GM23338 (cell line): ENCODE results near the gene AZGP1. TPM values are rescaled to one million over a fixed set of nuclear protein-coding genes. Genes with fewer than 3 reads are reported as not detected.
A peak's percentile ranks its signal among the peaks of the same experiment; 100 is the strongest.
"Not testable (repeated sequence)": the region's sequence is repeated elsewhere in the genome, so short reads cannot be mapped to it uniquely, and the experiment has no call there.

Source experiments
- ATAC-seq: fragments of 200-7000 bp; cut with Tn5 transposase; 3 replicates; pipeline ENCODE4 v1.9.1; 2020
- DNase-seq: peaks from one replicate; pipeline ENCODE4 v3.0.0-alpha.2; 2015; ENCODE audit warnings: low spot score
- H2AFZ ChIP-seq: fragments of 200-600 bp; sonication (generic); 2 replicates; pipeline ENCODE4 v1.8.0; 2016; ENCODE audit warnings: antibody characterized with exemption, mild to moderate bottlenecking, moderate library complexity
- H3F3A ChIP-seq: fragments of 200-600 bp; sonication (generic); replicated peaks from 2 replicates; pipeline ENCODE4 v1.8.0; 2017; ENCODE audit warnings: antibody characterized with exemption, mixed run types, low read depth
- H3K27ac ChIP-seq: fragments of 200-600 bp; sonication (generic); 2 replicates; pipeline ENCODE4 v1.6.1; 2016; ENCODE audit warnings: low read depth
- H3K27me3 ChIP-seq: fragments of 200-600 bp; sonication (generic); 2 replicates; pipeline ENCODE4 v1.8.0; 2016; ENCODE audit warnings: mild to moderate bottlenecking, mixed run types, moderate library complexity; ENCODE audit not compliant: insufficient read depth
- H3K36me3 ChIP-seq: fragments of 200-600 bp; sonication (generic); 2 replicates; pipeline ENCODE4 v1.8.0; 2016; ENCODE audit warnings: mild to moderate bottlenecking; ENCODE audit not compliant: insufficient read depth
- H3K4me1 ChIP-seq: fragments of 200-600 bp; sonication (generic); 2 replicates; pipeline ENCODE4 v1.8.0; 2016; ENCODE audit warnings: mild to moderate bottlenecking, moderate library complexity; ENCODE audit not compliant: insufficient read depth
- H3K4me2 ChIP-seq: fragments of 200-600 bp; sonication (generic); 2 replicates; pipeline ENCODE4 v1.7.1; 2017; ENCODE audit warnings: mixed run types
- H3K4me3 ChIP-seq: fragments of 200-600 bp; sonication (generic); 2 replicates; pipeline ENCODE4 v1.6.1; 2016; ENCODE audit warnings: mixed run types
- H3K79me2 ChIP-seq: fragments of 200-600 bp; sonication (generic); replicated peaks from 2 replicates; pipeline ENCODE4 v1.8.0; 2017; ENCODE audit warnings: mild to moderate bottlenecking; ENCODE audit not compliant: insufficient read depth
- H3K9me2 ChIP-seq: fragments of 200-600 bp; sonication (generic); 2 replicates; pipeline ENCODE4 v1.8.0; 2017; ENCODE audit not compliant: insufficient read depth
- H4K20me1 ChIP-seq: fragments of 200-600 bp; sonication (generic); replicated peaks from 2 replicates; pipeline ENCODE4 v1.8.0; 2017; ENCODE audit warnings: mild to moderate bottlenecking; ENCODE audit not compliant: insufficient read depth
- H3K27ac Mint-ChIP-seq: 2 replicates; pipeline ENCODE4 v1.8.0; 2020; ENCODE audit warnings: inconsistent platforms, mild to moderate bottlenecking, moderate library complexity, mixed read lengths
- H3K27me3 Mint-ChIP-seq: 3 replicates; pipeline ENCODE4 v1.8.0; 2022; ENCODE audit warnings: low read depth, mild to moderate bottlenecking, moderate library complexity, mixed read lengths, inconsistent platforms; ENCODE audit not compliant: insufficient read depth, poor library complexity
- H3K36me3 Mint-ChIP-seq: 3 replicates; pipeline ENCODE4 v1.8.0; 2021; ENCODE audit warnings: low read depth, mild to moderate bottlenecking, inconsistent platforms, moderate library complexity, mixed read lengths
- H3K4me1 Mint-ChIP-seq: 3 replicates; pipeline ENCODE4 v1.8.0; 2020; ENCODE audit warnings: mild to moderate bottlenecking, inconsistent platforms, mixed read lengths
- H3K4me3 Mint-ChIP-seq: 3 replicates; pipeline ENCODE4 v1.8.0; 2021; ENCODE audit warnings: moderate library complexity, mild to moderate bottlenecking, inconsistent platforms, mixed read lengths
- H3K9me3 Mint-ChIP-seq: 3 replicates; pipeline ENCODE4 v1.8.0; 2020; ENCODE audit warnings: moderate library complexity, mild to moderate bottlenecking, inconsistent platforms, mixed read lengths
- STAT1 ChIP-seq: IDR thresholded peaks from one replicate; pipeline ENCODE4 v1.6.1; 2016; ENCODE audit warnings: antibody characterized with exemption; ENCODE audit not compliant: unreplicated experiment
- polyA plus RNA-seq: library from polyadenylated mRNA; unstranded; fragments of >200 nt; fragmentation: Nextera tagmentation; extraction: Ambion mirVana; gene quantifications from 2 replicates; pipeline ENCODE4 v1.2.1, GENCODE V29; 2016
- total RNA-seq: library from RNA; depleted of rRNA; stranded (reverse); fragments of >200 nt; shearing (Covaris generic); gene quantifications from 2 replicates; pipeline ENCODE4 v1.2.3, GENCODE V29; 2014
- TF ChIP-seq, protein P1 (sequence below), 2 experiments: fragments of 200-600 bp in 1 of 2; sonication (generic) in 1 of 2; conservative IDR thresholded peaks; 2 replicates each; pipeline versions ENCODE4 v1.5.1 to v1.6.1; 2016 to 2017; ENCODE audit warnings: antibody characterized with exemption in 2 of 2, low read depth in 2 of 2, mild to moderate bottlenecking in 2 of 2, moderate library complexity in 1 of 2
- TF ChIP-seq, protein P2 (sequence below): IDR thresholded peaks from 2 replicates; pipeline ENCODE4 v1.6.1; 2016; ENCODE audit warnings: antibody characterized with exemption

AZGP1 gene
- total and polyA plus RNA-seq, 2 experiments from 2014 or later: 0.17 to 1.3 TPM

DNA sequence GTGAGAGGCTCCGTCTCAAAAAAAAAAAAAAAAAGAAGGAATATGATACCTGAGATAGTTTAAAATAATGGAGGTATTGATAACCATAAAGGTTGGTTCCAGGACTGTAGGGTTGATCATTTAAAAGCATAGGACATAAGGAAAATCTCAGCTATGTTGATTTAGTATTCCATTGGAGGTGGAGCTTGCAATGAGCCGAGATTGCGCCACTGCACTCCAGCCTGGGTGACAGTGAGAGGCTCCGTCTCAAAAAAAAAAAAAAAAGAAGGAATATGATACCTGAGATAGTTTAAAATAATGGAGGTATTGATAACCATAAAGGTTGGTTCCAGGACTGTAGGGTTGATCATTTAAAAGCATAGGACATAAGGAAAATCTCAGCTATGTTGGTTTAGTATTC lies 23.2 kb downstream of the AZGP1 start:
- H3K4me2 ChIP-seq, H3K79me2 ChIP-seq, H3K9me2 ChIP-seq, DNase-seq, H4K20me1 ChIP-seq, H3K4me1 Mint-ChIP-seq, H3K27ac ChIP-seq, H3K27me3 ChIP-seq, H3K27ac Mint-ChIP-seq, H2AFZ ChIP-seq, H3F3A ChIP-seq, H3K4me1 ChIP-seq, ATAC-seq, H3K4me3 ChIP-seq, H3K4me3 Mint-ChIP-seq: not testable (repeated sequence)
- peaks cover 11% of the 10 kb centered on the region for H3K27me3 Mint-ChIP-seq
- peaks cover 38% of the 10 kb centered on the region for H3K36me3 Mint-ChIP-seq
- peaks cover 48% of the 10 kb centered on the region for H3K9me3 Mint-ChIP-seq
- 0 out of 2 replicates have a peak, but pooled peaks cover 16% of the 10 kb centered on the region for H3K36me3 ChIP-seq

DNA sequence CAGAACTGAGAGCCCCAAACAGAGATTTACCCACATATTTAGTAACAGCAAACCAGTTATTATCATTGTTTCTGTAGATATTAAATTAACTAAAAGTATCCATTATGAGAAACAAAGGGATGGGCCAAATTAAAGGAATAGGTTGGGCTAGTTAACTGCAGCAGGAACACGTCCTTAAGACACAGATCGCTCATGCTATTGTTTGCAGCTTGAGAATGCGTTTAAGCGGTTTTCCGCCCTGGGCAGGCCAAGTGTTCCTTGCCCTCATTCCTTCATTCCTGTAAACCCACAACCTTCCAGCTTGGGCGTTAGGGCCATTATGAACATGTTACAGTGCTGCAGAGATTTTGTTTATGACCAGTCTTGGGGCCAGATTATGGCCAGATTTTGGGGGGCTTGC lies 25.0 kb downstream of the AZGP1 start:
- not testable (repeated sequence) for H3F3A ChIP-seq, H3K4me2 ChIP-seq, H4K20me1 ChIP-seq, H3K79me2 ChIP-seq, H2AFZ ChIP-seq, H3K4me1 Mint-ChIP-seq, H3K4me3 ChIP-seq, ATAC-seq, H3K27ac Mint-ChIP-seq, H3K27ac ChIP-seq, H3K9me2 ChIP-seq, H3K4me3 Mint-ChIP-seq, H3K4me1 ChIP-seq, H3K27me3 ChIP-seq
- H3K9me3 Mint-ChIP-seq: peaks cover 60% of the 10 kb centered on the region
- peak; percentile 35 for DNase-seq
- peaks cover 49% of the 10 kb centered on the region for H3K36me3 Mint-ChIP-seq
- H3K27me3 Mint-ChIP-seq: peaks cover 14% of the 10 kb centered on the region
- H3K36me3 ChIP-seq: 0 out of 2 replicates have a peak, but pooled peaks cover 16% of the 10 kb centered on the region

DNA sequence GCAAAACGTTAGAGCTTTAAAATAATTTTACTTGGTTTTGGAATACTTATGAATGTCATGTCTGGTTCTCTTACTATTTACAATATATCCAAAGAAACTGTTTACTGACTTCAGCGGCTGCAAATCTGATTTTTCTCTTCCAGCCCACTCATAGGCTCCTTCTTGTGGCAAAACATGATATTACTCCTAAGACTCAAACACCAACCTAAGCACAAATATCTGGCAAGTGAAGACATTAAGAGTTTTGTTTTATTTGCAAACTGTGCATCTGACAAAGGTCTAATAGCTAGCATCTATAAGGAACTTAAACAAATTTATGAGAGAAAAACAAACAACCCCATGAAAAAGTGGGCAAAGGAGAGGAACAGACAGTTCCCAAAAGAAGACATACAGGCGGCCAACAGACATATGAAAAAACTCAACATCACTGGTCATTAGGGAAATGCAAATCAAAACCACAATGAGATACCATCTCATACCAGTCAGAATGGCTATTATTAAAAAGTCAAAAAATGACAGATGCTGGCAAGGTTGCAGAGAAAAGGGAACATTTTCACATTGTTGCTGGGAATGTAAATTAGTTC lies 26.1 kb downstream of the AZGP1 start:
- H3K9me3 Mint-ChIP-seq: peaks cover 63% of the 10 kb centered on the region
- H3K27me3 Mint-ChIP-seq: peaks cover 14% of the 10 kb centered on the region
- Histone ChIP-seq H3K4me3 (no peak overlapping the region), H3F3A (no peaks in the 10 kb centered on the region; the same call in 1 of the 2 replicates), H3K36me3 (0 out of 2 replicates have a peak, but pooled peaks cover 16% of the 10 kb centered on the region), H4K20me1 (no peaks in the 10 kb centered on the region), H3K4me1 (no peaks in the 10 kb centered on the region; the same call in 1 of the 2 replicates), H3K9me2 (peaks cover 5% of the 10 kb centered on the region; the same call in 1 of the 2 replicates), H2AFZ (no peak overlapping the region), H3K4me2 (no peak overlapping the region), H3K27me3 (no peaks in the 10 kb centered on the region), H3K27ac (no peak overlapping the region), H3K79me2 (no peaks in the 10 kb centered on the region)
- H3K36me3 Mint-ChIP-seq: peaks cover 53% of the 10 kb centered on the region
- TF ChIP-seq, protein P1, sequence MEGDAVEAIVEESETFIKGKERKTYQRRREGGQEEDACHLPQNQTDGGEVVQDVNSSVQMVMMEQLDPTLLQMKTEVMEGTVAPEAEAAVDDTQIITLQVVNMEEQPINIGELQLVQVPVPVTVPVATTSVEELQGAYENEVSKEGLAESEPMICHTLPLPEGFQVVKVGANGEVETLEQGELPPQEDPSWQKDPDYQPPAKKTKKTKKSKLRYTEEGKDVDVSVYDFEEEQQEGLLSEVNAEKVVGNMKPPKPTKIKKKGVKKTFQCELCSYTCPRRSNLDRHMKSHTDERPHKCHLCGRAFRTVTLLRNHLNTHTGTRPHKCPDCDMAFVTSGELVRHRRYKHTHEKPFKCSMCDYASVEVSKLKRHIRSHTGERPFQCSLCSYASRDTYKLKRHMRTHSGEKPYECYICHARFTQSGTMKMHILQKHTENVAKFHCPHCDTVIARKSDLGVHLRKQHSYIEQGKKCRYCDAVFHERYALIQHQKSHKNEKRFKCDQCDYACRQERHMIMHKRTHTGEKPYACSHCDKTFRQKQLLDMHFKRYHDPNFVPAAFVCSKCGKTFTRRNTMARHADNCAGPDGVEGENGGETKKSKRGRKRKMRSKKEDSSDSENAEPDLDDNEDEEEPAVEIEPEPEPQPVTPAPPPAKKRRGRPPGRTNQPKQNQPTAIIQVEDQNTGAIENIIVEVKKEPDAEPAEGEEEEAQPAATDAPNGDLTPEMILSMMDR (conservative IDR thresholded peaks at IDR 0.05; ENCODE audit: low read depth in 2 of 2): peak; percentile 59 to 62
- TF ChIP-seq STAT1: no peak
- TF ChIP-seq, protein P2, sequence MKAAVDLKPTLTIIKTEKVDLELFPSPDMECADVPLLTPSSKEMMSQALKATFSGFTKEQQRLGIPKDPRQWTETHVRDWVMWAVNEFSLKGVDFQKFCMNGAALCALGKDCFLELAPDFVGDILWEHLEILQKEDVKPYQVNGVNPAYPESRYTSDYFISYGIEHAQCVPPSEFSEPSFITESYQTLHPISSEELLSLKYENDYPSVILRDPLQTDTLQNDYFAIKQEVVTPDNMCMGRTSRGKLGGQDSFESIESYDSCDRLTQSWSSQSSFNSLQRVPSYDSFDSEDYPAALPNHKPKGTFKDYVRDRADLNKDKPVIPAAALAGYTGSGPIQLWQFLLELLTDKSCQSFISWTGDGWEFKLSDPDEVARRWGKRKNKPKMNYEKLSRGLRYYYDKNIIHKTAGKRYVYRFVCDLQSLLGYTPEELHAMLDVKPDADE: no peak
- no peak overlapping the region for H3K4me3 Mint-ChIP-seq
- DNase-seq (peak; percentile 38), ATAC-seq (no peak)
- peaks cover 6% of the 10 kb centered on the region for H3K4me1 Mint-ChIP-seq
- no peak overlapping the region for H3K27ac Mint-ChIP-seq
